Measurements from ENCODE around the gene STT3B.
"Not testable (repeated sequence)": the region's sequence is repeated elsewhere in the genome, so short reads cannot be mapped to it uniquely, and the experiment has no call there.

The STT3B gene

GRCh38 chr3:31592764-31593163, 60.0 kb downstream of the STT3B start:
- FAIRE-seq = no peak
- DNase-seq (ENCODE audit: low spot score) = no peak

GRCh38 chr3:31596176-31596575, 63.5 kb downstream of the STT3B start:
- DNase-seq (ENCODE audit: low spot score) (no peak), FAIRE-seq (no peak)

GRCh38 chr3:31600431-31600830, 67.7 kb downstream of the STT3B start:
- no peak for DNase-seq (ENCODE audit: low spot score)
- no peak for FAIRE-seq

GRCh38 chr3:31605333-31605732, 72.6 kb downstream of the STT3B start:
- FAIRE-seq; DNase-seq (ENCODE audit: low spot score): not testable (repeated sequence)

- DNase-seq (ENCODE audit: low spot score) = no peak
- FAIRE-seq = no peak
Observed at GRCh38 chr3:31606453-31606852, 73.7 kb downstream of the STT3B start.

- FAIRE-seq (no peak), DNase-seq (ENCODE audit: low spot score) (peak; percentile 9)
Observed at GRCh38 chr3:31610700-31611275, 78.1 kb downstream of the STT3B start.

- DNase-seq (ENCODE audit: low spot score) (no peak), FAIRE-seq (no peak)
Observed at GRCh38 chr3:31613177-31613576, 80.5 kb downstream of the STT3B start.

GRCh38 chr3:31613654-31614053, 80.9 kb downstream of the STT3B start:
- no peak for DNase-seq (ENCODE audit: low spot score)
- no peak for FAIRE-seq

- DNase-seq (ENCODE audit: low spot score) (no peak), FAIRE-seq (no peak)
Observed at GRCh38 chr3:31614162-31614921, 81.6 kb downstream of the STT3B start.

GRCh38 chr3:31615071-31615875, 82.5 kb downstream of the STT3B start:
- no peak for FAIRE-seq

GRCh38 chr3:31616711-31617110, 84.0 kb downstream of the STT3B start:
- DNase-seq (ENCODE audit: low spot score) = no peak
- no peak for FAIRE-seq

More at GRCh38 chr3:31615071-31615875, 82.5 kb downstream of the STT3B start:
- no peak for DNase-seq (ENCODE audit: low spot score)

GRCh38 chr3:31620656-31621055, 87.9 kb downstream of the STT3B start:
- FAIRE-seq (no peak), DNase-seq (ENCODE audit: low spot score) (no peak)

- FAIRE-seq = no peak
- no peak for DNase-seq (ENCODE audit: low spot score)
Observed at GRCh38 chr3:31621314-31621713, 88.6 kb downstream of the STT3B start.

GRCh38 chr3:31622636-31623288, 90.0 kb downstream of the STT3B start:
- no peak for DNase-seq (ENCODE audit: low spot score)
- no peak for FAIRE-seq

GRCh38 chr3:31624083-31624709, 91.5 kb downstream of the STT3B start:
- FAIRE-seq (no peak), DNase-seq (ENCODE audit: low spot score) (no peak)

- FAIRE-seq = no peak
Observed at GRCh38 chr3:31625358-31625757, 92.6 kb downstream of the STT3B start.

GRCh38 chr3:31629054-31629453, 96.3 kb downstream of the STT3B start:
- DNase-seq (ENCODE audit: low spot score) = no peak
- FAIRE-seq = no peak

More at GRCh38 chr3:31625358-31625757, 92.6 kb downstream of the STT3B start:
- DNase-seq (ENCODE audit: low spot score) = no peak

- FAIRE-seq (no peak), DNase-seq (ENCODE audit: low spot score) (no peak)
Observed at GRCh38 chr3:31634476-31634875, 101.8 kb downstream of the STT3B start.

GRCh38 chr3:31635545-31635944, 102.8 kb downstream of the STT3B start:
- DNase-seq (ENCODE audit: low spot score) (no peak), FAIRE-seq (no peak)

GRCh38 chr3:31636049-31636448, 103.3 kb downstream of the STT3B start:
- no peak for DNase-seq (ENCODE audit: low spot score)

More at GRCh38 chr3:31636049-31636448, 103.3 kb downstream of the STT3B start:
- FAIRE-seq = no peak

Data from urothelium cell line (cell line).